Keratinocyte (primary cell): ENCODE data around the gene SUGCT. TPM values are rescaled to one million over a fixed set of nuclear protein-coding genes. Genes with fewer than 3 reads are reported as not detected.

Experiments
- DNase-seq: peaks from one replicate; pipeline ENCODE4 v3.0.0-alpha.2; 2011; ENCODE audit warnings: low read depth, missing footprints, low spot score
- FAIRE-seq: peaks from 2 replicates; lab custom pipeline; 2011; peaks lifted over from hg19 to GRCh38; lab: Jason Lieb, UNC
- H2AFZ ChIP-seq: 2 replicates; pipeline ENCODE4 v1.6.0; 2012; ENCODE audit warnings: low read length, control low read depth, inconsistent platforms; ENCODE audit not compliant: control insufficient read depth
- H3K27ac ChIP-seq: 2 replicates; pipeline ENCODE4 v1.5.1; 2011; ENCODE audit warnings: low read length; ENCODE audit not compliant: control insufficient read depth, insufficient read depth
- H3K27me3 ChIP-seq: 3 replicates; pipeline ENCODE4 v1.6.0; 2011; ENCODE audit warnings: low read length; ENCODE audit not compliant: control insufficient read depth, insufficient read depth; ENCODE audit errors: extremely low read depth
- H3K36me3 ChIP-seq, 2 experiments: 2 replicates in 1 of 2; 3 replicates in 1 of 2; pipeline ENCODE4 v1.5.1; 2011; ENCODE audit warnings: low read length in 2 of 2, mild to moderate bottlenecking in 1 of 2; ENCODE audit not compliant: control insufficient read depth in 2 of 2, insufficient read depth in 2 of 2; ENCODE audit errors: extremely low read depth in 1 of 2
- H3K4me1 ChIP-seq: 3 replicates; pipeline ENCODE4 v1.5.1; 2011; ENCODE audit warnings: low read length; ENCODE audit not compliant: control insufficient read depth, insufficient read depth; ENCODE audit errors: extremely low read depth
- H3K4me2 ChIP-seq: 3 replicates; pipeline ENCODE4 v1.6.0; 2011; ENCODE audit warnings: low read depth, low read length; ENCODE audit not compliant: control insufficient read depth, insufficient read depth; ENCODE audit errors: extremely low read depth
- H3K4me3 ChIP-seq, 3 experiments: fragments of 200-600 bp in 1 of 3; sonication (generic) in 1 of 3; 2 replicates in 2 of 3; 3 replicates in 1 of 3; pipeline ENCODE4 v1.5.1; 2011 to 2016; ENCODE audit warnings: low read length in 3 of 3, mild to moderate bottlenecking in 3 of 3, control low read depth in 2 of 3, inconsistent platforms in 1 of 3, low read depth in 1 of 3, mixed read lengths in 1 of 3, mixed run types in 1 of 3, moderate library complexity in 1 of 3; ENCODE audit not compliant: control insufficient read depth in 2 of 3, insufficient read depth in 2 of 3; ENCODE audit errors: extremely low read depth in 1 of 3
- H3K79me2 ChIP-seq: 2 replicates; pipeline ENCODE4 v1.6.0; 2012; ENCODE audit warnings: low read length; ENCODE audit not compliant: control insufficient read depth, insufficient read depth
- H3K9ac ChIP-seq: 3 replicates; pipeline ENCODE4 v1.6.0; 2011; ENCODE audit warnings: low read length; ENCODE audit not compliant: control insufficient read depth, insufficient read depth; ENCODE audit errors: extremely low read depth
- H3K9me1 ChIP-seq: 3 replicates; pipeline ENCODE4 v1.6.0; 2011; ENCODE audit warnings: low read length; ENCODE audit not compliant: control insufficient read depth, insufficient read depth; ENCODE audit errors: extremely low read depth
- H3K9me3 ChIP-seq: 2 replicates; pipeline ENCODE4 v1.5.1; 2012; ENCODE audit warnings: low read depth, low read length; ENCODE audit not compliant: control insufficient read depth
- H4K20me1 ChIP-seq: 3 replicates; pipeline ENCODE4 v1.6.0; 2011; ENCODE audit warnings: low read length; ENCODE audit not compliant: control insufficient read depth, insufficient read depth; ENCODE audit errors: extremely low read depth
- EZH2 ChIP-seq: IDR thresholded peaks from one replicate; pipeline ENCODE4 v1.6.1; 2012; ENCODE audit warnings: inconsistent platforms, mild to moderate bottlenecking, low read length, moderate library complexity
- dilution Hi-C: fragments of 300-500 bp; cut with MboI; formaldehyde crosslinking; loops from one replicate; pipeline ENCODE4 v1.7.0; 2020; ENCODE audit warnings: low sequenced_read_pairs; ENCODE audit not compliant: extremely low pct_ligation_motif_present
- polyA plus RNA-seq, 5 experiments: library from polyadenylated mRNA; depleted of rRNA in 3 of 5; stranded (reverse) in 3 of 5; stranded (forward) in 1 of 5; unstranded in 1 of 5; fragments of >200 nt; gene quantifications; 1 replicate in 1 of 5; 2 replicates in 3 of 5; 3 replicates in 1 of 5; pipeline versions ENCODE4 v1.2.1 to v1.2.3, GENCODE V29; 2011 to 2012; ENCODE audit warnings: missing spikeins in 2 of 5, low read depth in 1 of 5, low replicate concordance in 1 of 5
- TF ChIP-seq, protein P1 (sequence below), 3 experiments: IDR thresholded peaks in 1 of 3; conservative IDR thresholded peaks in 1 of 3; optimal IDR thresholded peaks in 1 of 3; 2 replicates in 2 of 3; 3 replicates in 1 of 3; pipeline versions ENCODE3 to v1.5.1; 2011; ENCODE audit warnings: low read length in 3 of 3, mild to moderate bottlenecking in 3 of 3, moderate library complexity in 2 of 3, control low read depth in 1 of 3, inconsistent platforms in 1 of 3; ENCODE audit not compliant: insufficient read depth in 2 of 3; ENCODE audit errors: extremely low read depth in 1 of 3

The SUGCT gene
- polyA plus RNA-seq, 1 donor (not counting 4 experiments of a cell fraction or from before 2014, with no cell fraction given) = 134 TPM

DNA sequence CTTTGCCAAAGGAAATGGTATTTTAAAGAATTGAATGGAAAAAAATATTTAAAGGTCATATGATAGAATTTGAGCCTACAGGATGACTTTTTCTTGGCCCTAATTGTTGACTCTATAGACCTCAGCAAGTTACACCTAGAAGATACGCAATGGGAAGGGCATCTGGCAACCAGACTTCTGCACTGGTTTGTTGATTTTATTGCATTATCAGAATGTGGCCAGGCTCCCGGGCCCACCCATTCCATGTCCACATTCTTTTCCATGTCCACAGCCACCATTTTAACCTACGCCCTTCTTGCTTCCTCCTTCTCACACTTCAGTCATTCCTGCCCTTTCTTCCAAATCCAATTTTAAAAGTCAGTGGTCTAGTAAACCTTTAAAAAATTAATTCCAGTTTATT, 738.4 kb downstream of the SUGCT start:
- no peaks in the 10 kb centered on the region for H3K36me3 ChIP-seq
- H4K20me1 ChIP-seq = no peaks in the 10 kb centered on the region
- dilution Hi-C loops = no loop called here
- H3K4me3 ChIP-seq = no peak overlapping the region
- no peaks in the 10 kb centered on the region for H3K9me1 ChIP-seq
- H3K9ac ChIP-seq = no peak overlapping the region
- FAIRE-seq (no peak), DNase-seq (no peak)
- no peaks in the 10 kb centered on the region for H3K27me3 ChIP-seq
- no peak for TF ChIP-seq EZH2
- TF ChIP-seq, protein P1, sequence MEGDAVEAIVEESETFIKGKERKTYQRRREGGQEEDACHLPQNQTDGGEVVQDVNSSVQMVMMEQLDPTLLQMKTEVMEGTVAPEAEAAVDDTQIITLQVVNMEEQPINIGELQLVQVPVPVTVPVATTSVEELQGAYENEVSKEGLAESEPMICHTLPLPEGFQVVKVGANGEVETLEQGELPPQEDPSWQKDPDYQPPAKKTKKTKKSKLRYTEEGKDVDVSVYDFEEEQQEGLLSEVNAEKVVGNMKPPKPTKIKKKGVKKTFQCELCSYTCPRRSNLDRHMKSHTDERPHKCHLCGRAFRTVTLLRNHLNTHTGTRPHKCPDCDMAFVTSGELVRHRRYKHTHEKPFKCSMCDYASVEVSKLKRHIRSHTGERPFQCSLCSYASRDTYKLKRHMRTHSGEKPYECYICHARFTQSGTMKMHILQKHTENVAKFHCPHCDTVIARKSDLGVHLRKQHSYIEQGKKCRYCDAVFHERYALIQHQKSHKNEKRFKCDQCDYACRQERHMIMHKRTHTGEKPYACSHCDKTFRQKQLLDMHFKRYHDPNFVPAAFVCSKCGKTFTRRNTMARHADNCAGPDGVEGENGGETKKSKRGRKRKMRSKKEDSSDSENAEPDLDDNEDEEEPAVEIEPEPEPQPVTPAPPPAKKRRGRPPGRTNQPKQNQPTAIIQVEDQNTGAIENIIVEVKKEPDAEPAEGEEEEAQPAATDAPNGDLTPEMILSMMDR (optimal IDR thresholded peaks at IDR 0.05 in 1 of 3, IDR thresholded peaks at IDR 0.05 in 1 of 3, conservative IDR thresholded peaks at IDR 0.05 in 1 of 3; ENCODE audit: extremely low read depth in 1 of 3, insufficient read depth in 2 of 3, low read length in 3 of 3) = no peak
- no peaks in the 10 kb centered on the region for H3K9me3 ChIP-seq
- H3K27ac ChIP-seq = no peak overlapping the region
- no peaks in the 10 kb centered on the region for H3K79me2 ChIP-seq
- no peak overlapping the region for H2AFZ ChIP-seq
- H3K4me1 ChIP-seq = no peaks in the 10 kb centered on the region
- no peak overlapping the region for H3K4me2 ChIP-seq

DNA sequence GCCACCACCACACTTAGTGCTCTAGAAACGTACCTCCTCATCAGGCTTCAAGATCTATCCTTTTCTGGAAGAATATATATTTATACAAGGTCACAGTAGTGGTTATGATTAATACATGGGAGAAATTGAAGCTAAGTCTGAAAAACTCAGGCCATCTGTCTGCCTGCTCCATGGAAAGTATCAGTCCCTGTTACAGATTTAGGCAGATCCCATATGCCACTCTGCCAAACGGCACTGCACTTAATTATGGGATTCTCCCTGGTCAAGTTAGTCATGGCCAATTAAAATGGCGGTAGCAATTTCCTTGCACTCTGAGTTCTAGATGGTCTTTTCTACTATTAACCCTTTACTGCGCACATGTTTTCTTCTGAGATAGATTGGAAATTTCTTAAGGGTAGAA, 740.0 kb downstream of the SUGCT start:
- Histone ChIP-seq H2AFZ (no peak overlapping the region), H4K20me1 (no peaks in the 10 kb centered on the region), H3K9me3 (no peaks in the 10 kb centered on the region), H3K9ac (no peak overlapping the region), H3K4me1 (no peaks in the 10 kb centered on the region), H3K27me3 (no peaks in the 10 kb centered on the region), H3K36me3 (no peaks in the 10 kb centered on the region), H3K27ac (no peak overlapping the region), H3K9me1 (no peaks in the 10 kb centered on the region), H3K79me2 (no peaks in the 10 kb centered on the region), H3K4me3 (no peak overlapping the region), H3K4me2 (no peak overlapping the region)
- dilution Hi-C loops = no loop called here
- FAIRE-seq (no peak), DNase-seq (no peak)
- no peak for TF ChIP-seq EZH2

DNA sequence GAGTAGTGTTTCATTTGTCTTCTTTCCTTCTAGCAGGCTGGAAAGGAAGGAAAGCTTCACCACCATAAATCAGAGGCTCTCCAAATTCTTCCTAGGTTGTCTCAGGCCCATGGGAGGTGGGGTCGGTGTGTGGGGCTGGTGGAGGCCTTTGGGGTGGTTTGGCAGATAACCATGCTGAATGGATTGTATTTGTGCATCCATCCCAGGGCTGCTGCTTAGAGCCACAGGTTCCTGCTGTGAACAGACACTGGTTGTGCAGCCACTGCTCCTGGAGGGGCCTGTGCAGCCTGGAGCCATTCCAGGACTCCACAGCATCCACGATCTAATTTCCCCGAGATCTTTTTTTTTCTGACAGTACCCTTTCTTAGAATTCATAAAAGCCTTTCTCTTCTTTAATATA, 741.8 kb downstream of the SUGCT start:
- H3K9me1 ChIP-seq = no peaks in the 10 kb centered on the region
- H3K9ac ChIP-seq = no peak overlapping the region
- no peak overlapping the region for H3K4me2 ChIP-seq
- TF ChIP-seq, protein P1 (optimal IDR thresholded peaks at IDR 0.05 in 1 of 3, IDR thresholded peaks at IDR 0.05 in 1 of 3, conservative IDR thresholded peaks at IDR 0.05 in 1 of 3; ENCODE audit: extremely low read depth in 1 of 3, insufficient read depth in 2 of 3, low read length in 3 of 3) = no peak
- TF ChIP-seq EZH2 = no peak
- H3K79me2 ChIP-seq = no peaks in the 10 kb centered on the region
- DNase-seq = no peak
- no peaks in the 10 kb centered on the region for H3K27me3 ChIP-seq
- H3K27ac ChIP-seq = no peak overlapping the region
- no peak overlapping the region for H3K4me3 ChIP-seq
- H3K9me3 ChIP-seq = no peaks in the 10 kb centered on the region
- no peaks in the 10 kb centered on the region for H4K20me1 ChIP-seq
- no peaks in the 10 kb centered on the region for H3K4me1 ChIP-seq
- dilution Hi-C loops = no loop called here
- no peak for FAIRE-seq
- no peaks in the 10 kb centered on the region for H3K36me3 ChIP-seq
- no peak overlapping the region for H2AFZ ChIP-seq
